RPMI8226 (cell line): ENCODE measurements around the gene CEP128.
"Not testable (repeated sequence)": the region's sequence is repeated elsewhere in the genome, so short reads cannot be mapped to it uniquely, and the experiment has no call there.

ENCODE experiments used
- DNase-seq: peaks from one replicate; pipeline ENCODE4 v3.0.0-alpha.2; 2015

Gene CEP128

GRCh38 chr14:80941241-80942185 is at the start of gene CEP128:
TSS of gene CEP128 (minus strand) at chr14:80941738.
- peak; percentile 90 for DNase-seq

DNA sequence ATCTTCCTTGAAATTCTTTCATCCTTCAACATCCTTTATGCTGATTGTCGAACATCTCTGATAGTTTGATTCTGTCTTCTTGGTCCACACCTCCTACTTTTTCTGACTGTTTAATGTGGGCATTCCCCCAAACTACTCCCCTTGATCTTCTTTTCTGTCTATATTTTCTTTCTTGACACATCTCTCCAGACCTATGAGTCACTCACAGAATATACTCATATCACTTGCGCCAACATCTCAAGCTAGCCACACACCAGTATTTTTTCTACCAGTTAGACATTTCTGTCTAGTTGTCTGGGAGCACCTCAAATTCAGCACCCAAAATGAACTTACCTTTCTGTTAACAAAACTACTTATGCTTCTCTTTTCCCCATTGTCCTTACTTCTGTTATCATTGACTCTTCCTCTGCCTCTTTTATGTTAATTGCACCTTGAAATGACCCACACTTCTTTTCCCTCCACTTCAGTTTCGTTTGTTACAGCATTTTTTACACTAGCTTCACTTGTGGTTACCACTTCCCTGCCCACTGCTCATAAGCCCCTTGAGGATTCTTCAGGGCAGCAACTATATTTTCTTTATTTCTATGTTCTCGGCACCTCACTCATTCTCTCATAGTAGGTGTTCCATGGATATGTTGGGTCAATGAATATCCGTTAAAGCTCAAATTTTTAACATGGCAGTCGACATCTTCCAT is 47.3 kb upstream of the CEP128 start:
- no peak for DNase-seq

DNA sequence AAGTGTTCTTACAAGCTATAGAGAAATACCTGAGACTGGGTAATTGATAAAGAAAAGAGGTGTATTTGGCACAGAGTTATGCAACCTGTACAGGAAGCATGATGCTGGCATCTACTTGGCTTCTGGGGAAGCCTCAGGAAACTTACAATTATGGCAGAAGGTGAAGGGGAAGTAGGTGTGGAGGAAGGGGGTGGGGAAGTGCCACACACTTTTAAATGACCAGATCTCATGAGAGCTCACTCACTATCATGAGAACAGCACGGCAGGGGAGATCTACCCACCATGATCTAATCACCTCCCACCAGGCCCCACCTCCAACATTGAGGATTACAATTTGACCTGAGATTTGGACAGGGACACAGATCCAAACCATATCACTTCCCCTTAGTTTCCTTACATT is 46.7 kb upstream of the CEP128 start:
- DNase-seq = no peak

DNA sequence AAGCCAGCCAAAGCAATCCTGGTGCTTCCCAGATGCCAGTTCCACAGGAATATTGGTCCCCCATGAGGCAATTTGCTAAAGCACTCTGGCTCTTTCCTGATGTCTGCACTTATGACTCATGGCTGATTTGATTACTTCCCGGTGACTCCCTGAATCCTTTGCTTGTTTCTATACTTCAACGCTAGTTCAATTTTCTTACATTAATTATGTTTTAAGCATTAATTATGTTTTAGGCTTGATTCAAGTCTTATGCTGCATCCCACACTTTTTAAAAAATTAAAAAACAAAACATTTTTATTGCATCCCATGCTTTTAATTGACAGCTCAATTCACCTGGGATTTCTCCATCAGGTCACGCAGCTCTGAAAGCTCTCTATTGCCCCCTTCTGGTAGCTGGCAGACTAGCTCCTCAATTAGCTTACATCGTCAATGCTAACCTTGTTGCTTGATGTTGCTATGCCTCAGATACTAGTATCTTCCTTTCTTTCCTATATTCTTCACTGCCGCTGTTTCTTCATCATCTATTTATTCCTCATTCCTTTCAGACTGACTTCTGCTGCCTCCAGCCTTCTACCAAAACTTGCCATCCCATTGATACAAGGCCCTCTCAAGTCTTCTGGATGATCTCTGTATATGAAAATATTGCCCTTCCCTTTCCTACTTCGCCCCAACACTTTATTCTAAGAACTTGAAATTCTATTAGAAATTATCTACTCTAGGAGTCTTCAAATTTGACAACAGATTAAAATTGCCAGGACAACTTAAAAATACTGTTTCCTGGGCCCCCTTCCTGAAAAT is 45.9 kb upstream of the CEP128 start:
- DNase-seq = peak; percentile 72

- no peak for DNase-seq
Measured at GRCh38 chr14:80982711-80983110, 41.2 kb upstream of the CEP128 start.

DNA sequence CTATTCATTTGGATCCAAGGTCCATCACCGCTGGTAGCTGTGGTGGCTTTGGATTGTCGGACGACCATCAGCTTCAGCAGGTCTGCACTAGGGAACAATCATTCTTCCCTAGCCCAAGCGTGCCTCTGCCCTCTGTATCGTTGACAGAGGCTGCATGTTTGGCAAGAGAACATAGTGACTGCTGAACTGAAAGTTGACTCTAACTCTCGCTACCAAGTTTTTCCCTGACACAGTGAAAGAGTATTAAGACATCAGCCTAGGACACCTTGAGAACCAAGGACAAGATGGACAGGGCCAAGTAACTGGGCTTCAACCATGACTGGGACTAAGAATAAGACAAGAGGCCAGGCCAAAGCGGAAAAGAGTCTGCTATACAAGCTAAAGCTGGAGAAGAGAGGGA is 40.1 kb upstream of the CEP128 start:
- no peak for DNase-seq

DNA sequence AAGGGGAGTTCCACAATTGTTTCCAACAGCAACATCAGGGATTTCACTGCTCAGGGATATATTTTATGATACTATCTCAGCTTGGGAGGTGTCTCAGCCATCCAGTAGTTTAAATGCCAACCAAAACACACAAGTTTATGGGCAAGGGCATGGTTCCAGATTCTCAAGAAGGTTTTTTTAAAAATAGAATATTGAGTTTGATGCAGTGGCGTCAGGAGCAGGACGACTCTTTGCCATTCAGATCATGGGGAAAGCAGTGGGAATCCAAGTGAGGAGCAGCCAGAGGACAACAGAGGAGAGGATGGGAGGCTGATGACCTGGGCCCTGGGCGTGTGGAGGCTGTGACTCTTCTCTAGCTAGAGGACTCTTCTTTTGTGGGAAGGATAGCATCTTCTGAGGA is 39.6 kb upstream of the CEP128 start:
- no peak for DNase-seq

DNA sequence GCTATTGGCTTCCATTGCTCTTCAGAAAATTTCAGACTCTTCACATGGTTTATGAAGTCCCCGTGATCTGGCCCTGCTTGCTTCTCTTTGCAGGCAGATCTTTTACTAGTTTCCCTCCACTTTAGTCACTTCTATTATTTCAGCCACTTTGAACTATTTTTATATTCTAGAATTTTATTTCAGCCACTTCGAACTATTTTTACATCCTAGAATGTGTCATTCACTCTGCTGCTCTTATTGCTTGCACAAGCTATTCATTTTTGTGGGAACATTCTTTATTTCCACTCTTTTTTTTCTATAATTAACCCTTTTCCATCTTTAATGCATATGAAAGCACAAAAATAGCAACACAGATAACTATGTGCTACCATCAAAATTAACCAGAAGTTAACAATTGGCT is 38.4 kb upstream of the CEP128 start:
- no peak for DNase-seq

DNA sequence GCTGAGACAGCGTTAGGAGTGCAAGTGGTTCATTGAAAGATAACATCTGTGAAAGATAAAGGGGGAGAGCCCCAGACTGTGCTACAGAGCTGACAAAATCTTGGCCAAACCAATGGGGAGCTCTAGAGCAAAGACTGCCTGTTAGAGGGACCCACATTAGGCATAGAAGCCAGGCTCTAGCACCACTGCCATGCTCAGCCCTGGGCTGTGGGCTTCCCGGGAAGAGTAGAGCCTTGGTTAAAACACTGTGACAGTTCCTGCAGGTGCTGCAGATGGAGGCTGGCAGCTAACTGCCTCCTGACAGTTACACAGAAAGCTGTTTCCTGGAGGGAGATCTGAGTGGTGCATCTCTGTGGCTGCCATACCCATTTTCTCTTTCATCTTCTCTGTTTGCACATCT is 36.9 kb upstream of the CEP128 start:
- no peak for DNase-seq

DNA sequence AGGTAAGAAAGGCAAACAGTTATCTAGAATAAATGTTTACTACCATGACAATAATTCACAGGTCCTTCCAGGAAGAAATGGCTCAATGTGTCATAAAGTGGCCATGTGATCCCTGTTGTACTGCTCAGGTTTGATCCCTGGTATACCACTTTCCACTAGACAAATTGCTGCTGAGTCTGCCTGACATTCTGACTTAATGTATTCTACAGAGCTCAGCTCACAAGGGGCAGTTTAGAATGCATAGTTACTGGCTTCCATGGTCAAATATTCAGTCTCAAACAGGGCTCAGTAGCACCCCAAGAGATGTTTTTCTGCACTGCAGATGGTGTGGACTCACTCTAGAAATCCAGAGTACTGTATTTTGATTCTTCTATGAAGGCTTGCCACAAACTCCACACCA is 35.7 kb upstream of the CEP128 start:
- no peak for DNase-seq

DNA sequence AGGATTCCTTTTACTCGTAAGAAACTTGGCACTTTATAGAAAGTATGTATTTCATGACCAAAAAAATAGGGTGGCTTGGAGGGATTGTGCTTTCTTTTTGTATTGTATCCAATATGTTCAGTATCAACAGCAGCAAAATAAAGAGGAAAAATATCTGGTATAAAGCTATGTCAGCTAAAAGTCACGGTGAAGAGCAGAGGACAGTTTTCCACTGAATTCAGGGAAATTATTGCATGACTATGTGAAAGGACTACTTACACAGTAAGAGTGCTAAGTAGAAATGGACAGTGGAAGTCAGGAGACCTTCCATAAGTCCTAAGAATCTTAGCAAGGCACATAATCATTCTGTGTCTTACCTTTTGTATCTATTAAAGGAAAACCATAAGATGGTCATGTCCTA is 33.1 kb upstream of the CEP128 start:
- DNase-seq = no peak

DNA sequence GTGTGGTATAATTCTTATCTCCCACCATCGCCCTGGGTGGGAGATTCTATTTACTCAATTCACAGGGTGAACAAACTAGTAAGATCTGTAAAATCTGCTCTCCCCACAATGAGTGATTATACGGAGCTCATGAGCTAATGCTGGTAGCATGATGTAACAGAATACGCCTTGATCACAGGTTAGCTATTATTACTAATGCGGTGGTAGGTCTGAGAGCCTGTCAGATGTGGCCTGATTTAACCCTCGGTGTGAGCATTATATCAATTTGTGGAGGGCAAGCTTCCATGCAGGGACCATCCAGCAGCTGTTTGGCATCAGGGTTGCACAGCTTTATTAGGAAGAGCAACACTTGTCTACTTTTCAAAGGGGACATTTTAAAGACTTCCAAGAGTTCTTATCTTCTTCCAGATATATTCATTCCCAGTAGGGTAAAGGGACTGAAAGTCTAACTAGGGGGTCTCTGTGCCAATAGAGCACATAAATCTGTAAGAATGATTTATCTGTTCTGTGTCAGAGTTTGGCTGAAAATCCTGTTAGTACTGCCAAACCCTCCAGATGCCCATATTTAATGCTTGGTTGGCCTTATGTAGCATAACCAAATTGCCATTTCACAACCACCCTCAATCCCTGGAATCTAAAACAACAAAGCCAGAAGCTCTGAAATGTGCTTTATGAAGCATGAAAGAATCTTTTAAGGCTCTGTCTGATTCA is 32.5 kb upstream of the CEP128 start:
- DNase-seq = no peak

DNA sequence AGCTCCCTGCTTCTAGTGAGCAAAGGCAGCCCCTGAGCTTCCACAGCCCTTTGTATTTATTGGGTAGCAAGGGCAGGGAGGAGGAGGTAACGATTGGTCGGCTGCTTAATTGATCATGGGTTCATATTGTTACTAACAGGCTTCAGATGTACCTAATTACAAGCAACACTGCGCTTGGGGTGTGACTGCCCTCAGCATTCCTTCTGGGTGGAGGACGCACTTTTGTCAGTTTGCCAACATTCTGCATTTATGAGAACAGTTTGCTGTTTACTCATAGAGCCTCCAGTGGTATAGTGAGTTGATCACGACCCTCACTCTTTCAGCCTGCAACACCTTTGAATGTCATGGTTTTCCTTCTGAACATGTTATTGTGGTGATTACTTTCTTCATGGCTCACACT is 23.5 kb upstream of the CEP128 start:
- DNase-seq = no peak

GRCh38 chr14:80959496-80959895 is 18.0 kb upstream of the CEP128 start:
- peak; percentile 92 for DNase-seq

GRCh38 chr14:80958939-80959338 is 17.4 kb upstream of the CEP128 start:
- peak; percentile 18 for DNase-seq

GRCh38 chr14:80958226-80958625 is 16.7 kb upstream of the CEP128 start:
- no peak for DNase-seq

GRCh38 chr14:80957613-80958012 is 16.1 kb upstream of the CEP128 start:
- no peak for DNase-seq

GRCh38 chr14:80956922-80957321 is 15.4 kb upstream of the CEP128 start:
- peak; percentile 51 for DNase-seq

DNA sequence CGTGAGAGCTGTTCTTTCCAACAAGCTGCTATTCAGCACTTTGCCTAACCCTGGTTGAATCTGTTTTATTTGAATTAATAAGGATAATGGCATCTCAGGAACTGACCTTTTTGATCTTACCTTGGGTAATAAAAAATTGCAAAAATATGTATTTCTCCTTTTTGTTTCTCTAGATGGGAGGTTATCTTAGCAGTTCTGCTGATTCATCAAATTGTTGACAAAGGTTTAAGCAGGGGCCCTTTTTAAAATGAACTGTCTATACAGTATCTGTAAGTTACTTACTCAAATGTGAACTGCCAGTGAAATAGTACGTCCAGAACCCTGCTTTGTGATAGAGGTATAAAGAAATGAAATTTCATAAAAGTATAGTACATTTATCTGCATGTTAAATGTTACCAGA is 14.6 kb upstream of the CEP128 start:
- no peak for DNase-seq

DNA sequence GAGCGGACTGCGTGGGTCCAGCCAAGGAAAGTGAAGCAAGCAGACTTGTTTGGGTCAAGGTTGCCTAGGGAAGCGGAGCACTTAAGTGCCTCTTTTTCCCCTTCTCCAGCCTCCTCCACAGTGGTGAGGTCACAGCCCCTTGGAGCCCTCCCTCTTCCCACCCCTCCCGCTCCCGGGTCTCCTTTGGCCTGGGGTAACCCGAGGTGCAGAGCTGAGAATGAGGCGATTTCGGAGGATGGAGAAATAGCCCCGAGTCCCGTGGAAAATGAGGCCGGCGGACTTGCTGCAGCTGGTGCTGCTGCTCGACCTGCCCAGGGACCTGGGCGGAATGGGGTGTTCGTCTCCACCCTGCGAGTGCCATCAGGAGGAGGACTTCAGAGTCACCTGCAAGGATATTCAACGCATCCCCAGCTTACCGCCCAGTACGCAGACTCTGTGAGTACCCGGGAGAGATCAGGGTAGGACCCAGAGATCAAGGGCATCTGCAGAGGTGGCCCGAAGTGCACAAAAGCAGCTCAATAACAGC is 13.9 kb upstream of the CEP128 start, which contains the start of gene TSHR:
Gene TSHR, plus strand, starts transcription at position 206 of the 526 bp plus-strand sequence. Its CDS starts 60 bp downstream, at position 266.
- DNase-seq = no peak

DNA sequence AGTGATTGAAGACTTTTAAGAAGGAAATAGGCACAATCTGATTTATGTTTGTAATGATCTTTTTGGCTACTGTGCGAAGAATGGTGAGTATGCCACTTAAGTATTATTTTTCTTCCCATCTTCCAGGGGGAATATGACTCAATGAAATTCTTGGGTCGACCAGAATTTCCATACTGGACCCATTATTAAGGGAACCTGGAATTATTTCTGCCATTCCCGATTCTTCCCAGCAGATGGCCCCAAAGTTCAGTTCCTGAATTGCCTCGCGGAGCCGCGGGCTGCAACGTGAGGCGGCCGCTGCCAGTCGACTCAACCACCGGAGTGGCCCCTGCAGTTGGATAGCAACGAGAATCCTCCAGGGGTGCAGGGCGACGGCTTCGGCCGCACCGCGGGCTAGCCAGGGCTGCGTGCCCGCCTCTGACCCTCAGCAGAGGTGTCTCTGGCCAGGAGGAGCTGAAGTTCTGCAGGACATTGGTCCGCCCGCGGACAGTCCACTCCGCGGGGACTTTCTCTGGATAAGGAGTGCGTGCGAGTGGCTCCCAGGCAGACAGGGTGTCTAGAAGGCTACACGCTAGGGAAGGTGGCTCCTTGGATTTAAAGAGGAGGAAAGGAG is 13.3 kb upstream of the CEP128 start:
- DNase-seq = no peak

DNA sequence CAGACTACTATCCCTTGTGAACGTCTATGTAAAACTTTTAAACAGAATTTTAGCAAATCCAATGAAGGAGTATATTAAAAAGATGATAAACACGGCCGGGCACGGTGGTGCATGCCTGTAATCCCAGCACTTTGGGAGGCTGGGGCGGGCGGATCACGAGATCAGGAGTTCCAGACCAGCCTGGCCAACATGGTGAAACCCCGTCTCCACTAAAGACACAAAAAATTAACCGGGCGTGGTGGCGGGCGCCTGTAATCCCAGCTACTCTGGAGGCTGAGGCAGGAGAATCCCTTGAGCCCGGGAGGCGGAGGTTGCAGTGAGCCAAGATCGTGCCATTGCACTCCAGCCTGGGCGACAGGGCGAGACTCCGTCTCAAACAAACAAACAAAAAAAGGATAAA is 11.7 kb upstream of the CEP128 start:
- DNase-seq = not testable (repeated sequence)
